Nephron progenitor cell (in vitro differentiated cells): ENCODE results near the gene TNRC6B.

Experiments
- DNase-seq: peaks from one replicate; pipeline ENCODE4 v3.0.0; 2021
- H3K27ac Mint-ChIP-seq: 2 replicates; pipeline ENCODE4 v1.8.0; 2021; ENCODE audit warnings: mild to moderate bottlenecking, moderate library complexity, mixed read lengths
- H3K27me3 Mint-ChIP-seq: 2 replicates; pipeline ENCODE4 v1.8.0; 2021; ENCODE audit warnings: mild to moderate bottlenecking, low read depth, mixed read lengths; ENCODE audit not compliant: poor library complexity
- H3K36me3 Mint-ChIP-seq: 2 replicates; pipeline ENCODE4 v1.8.0; 2021; ENCODE audit warnings: low read depth, mixed read lengths
- H3K4me1 Mint-ChIP-seq: 2 replicates; pipeline ENCODE4 v1.8.0; 2021; ENCODE audit warnings: mixed read lengths
- H3K4me3 Mint-ChIP-seq: 2 replicates; pipeline ENCODE4 v1.8.0; 2021; ENCODE audit warnings: mild to moderate bottlenecking, moderate library complexity, mixed read lengths
- H3K9me3 Mint-ChIP-seq: 2 replicates; pipeline ENCODE4 v1.8.0; 2021; ENCODE audit warnings: mild to moderate bottlenecking, moderate library complexity, mixed read lengths
- TF ChIP-seq, protein P1 (sequence below): fragments of 200-600 bp; sonication (generic); IDR thresholded peaks from 2 replicates; pipeline ENCODE4 v1.5.0; 2021; ENCODE audit warnings: antibody characterized with exemption

Gene TNRC6B

GRCh38 chr22:40334899-40335298, 157.2 kb downstream of the TNRC6B start:
- H3K36me3 Mint-ChIP-seq = peaks cover 38% of the 10 kb centered on the region
- no peaks in the 10 kb centered on the region for H3K9me3 Mint-ChIP-seq
- DNase-seq = no peak
- TF ChIP-seq, protein P1, sequence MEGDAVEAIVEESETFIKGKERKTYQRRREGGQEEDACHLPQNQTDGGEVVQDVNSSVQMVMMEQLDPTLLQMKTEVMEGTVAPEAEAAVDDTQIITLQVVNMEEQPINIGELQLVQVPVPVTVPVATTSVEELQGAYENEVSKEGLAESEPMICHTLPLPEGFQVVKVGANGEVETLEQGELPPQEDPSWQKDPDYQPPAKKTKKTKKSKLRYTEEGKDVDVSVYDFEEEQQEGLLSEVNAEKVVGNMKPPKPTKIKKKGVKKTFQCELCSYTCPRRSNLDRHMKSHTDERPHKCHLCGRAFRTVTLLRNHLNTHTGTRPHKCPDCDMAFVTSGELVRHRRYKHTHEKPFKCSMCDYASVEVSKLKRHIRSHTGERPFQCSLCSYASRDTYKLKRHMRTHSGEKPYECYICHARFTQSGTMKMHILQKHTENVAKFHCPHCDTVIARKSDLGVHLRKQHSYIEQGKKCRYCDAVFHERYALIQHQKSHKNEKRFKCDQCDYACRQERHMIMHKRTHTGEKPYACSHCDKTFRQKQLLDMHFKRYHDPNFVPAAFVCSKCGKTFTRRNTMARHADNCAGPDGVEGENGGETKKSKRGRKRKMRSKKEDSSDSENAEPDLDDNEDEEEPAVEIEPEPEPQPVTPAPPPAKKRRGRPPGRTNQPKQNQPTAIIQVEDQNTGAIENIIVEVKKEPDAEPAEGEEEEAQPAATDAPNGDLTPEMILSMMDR = no peak
- H3K4me3 Mint-ChIP-seq = no peak overlapping the region
- peak overlapping the region; percentile 20 for H3K27ac Mint-ChIP-seq
- no peaks in the 10 kb centered on the region for H3K27me3 Mint-ChIP-seq
- H3K4me1 Mint-ChIP-seq = peaks cover 49% of the 10 kb centered on the region

DNA sequence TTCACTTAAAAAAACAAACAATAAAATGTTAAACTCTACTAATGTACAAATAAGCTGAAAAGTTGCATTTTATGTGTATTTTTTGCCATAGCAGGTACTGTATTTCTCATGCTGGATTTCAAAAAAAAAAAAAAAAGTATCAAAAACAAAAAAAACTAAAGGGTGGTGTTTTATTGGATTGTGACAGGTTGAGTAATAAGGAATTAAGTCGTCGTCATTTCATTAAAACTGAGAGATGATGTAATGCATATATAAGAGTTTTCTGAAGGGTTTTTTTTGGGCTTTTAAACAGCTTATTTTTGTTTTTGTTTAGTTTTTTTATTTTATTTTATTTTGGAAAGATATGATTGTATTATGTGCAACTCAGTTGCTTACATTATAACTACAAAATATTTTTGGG, 157.6 kb downstream of the TNRC6B start:
- DNase-seq = no peak
- H3K9me3 Mint-ChIP-seq = no peaks in the 10 kb centered on the region
- no peak overlapping the region for H3K4me3 Mint-ChIP-seq
- H3K4me1 Mint-ChIP-seq = peaks cover 45% of the 10 kb centered on the region
- TF ChIP-seq, protein P1 = no peak
- H3K27me3 Mint-ChIP-seq = no peaks in the 10 kb centered on the region
- H3K27ac Mint-ChIP-seq = no peak overlapping the region
- peaks cover 34% of the 10 kb centered on the region for H3K36me3 Mint-ChIP-seq

- DNase-seq = no peak
- Mint-ChIP-seq H3K4me1 (peaks cover 4% of the 10 kb centered on the region), H3K27ac (no peak overlapping the region), H3K36me3 (peaks cover 16% of the 10 kb centered on the region), H3K4me3 (no peak overlapping the region), H3K27me3 (peaks cover 6% of the 10 kb centered on the region), H3K9me3 (no peaks in the 10 kb centered on the region)
- TF ChIP-seq, protein P1 = no peak
Measured at GRCh38 chr22:40340044-40340443, 162.3 kb downstream of the TNRC6B start.

DNA sequence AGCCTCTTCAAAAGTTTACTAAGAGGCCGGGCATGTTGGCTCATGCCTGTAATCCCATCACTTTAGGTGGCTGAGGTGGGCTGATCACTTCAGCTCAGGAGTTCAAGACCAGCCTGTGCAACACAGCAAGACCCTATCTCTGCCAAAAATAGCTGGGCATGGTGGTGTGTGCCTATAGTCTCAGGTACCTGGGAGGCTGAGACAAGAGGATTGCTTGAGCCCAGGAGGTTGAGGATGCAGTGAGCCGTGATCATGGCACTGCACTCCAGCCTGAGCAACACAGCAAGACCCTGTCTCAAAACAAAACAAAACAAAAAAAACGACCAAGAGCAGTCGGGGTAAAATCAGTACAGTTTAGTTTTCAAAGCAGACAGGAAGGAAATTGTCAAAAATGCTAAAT, 163.9 kb downstream of the TNRC6B start:
- Mint-ChIP-seq H3K27ac (no peak overlapping the region), H3K36me3 (peaks cover 7% of the 10 kb centered on the region), H3K4me1 (peaks cover 4% of the 10 kb centered on the region), H3K4me3 (no peak overlapping the region), H3K27me3 (peaks cover 8% of the 10 kb centered on the region), H3K9me3 (no peaks in the 10 kb centered on the region)
- DNase-seq = no peak
- TF ChIP-seq, protein P1 = no peak

DNA sequence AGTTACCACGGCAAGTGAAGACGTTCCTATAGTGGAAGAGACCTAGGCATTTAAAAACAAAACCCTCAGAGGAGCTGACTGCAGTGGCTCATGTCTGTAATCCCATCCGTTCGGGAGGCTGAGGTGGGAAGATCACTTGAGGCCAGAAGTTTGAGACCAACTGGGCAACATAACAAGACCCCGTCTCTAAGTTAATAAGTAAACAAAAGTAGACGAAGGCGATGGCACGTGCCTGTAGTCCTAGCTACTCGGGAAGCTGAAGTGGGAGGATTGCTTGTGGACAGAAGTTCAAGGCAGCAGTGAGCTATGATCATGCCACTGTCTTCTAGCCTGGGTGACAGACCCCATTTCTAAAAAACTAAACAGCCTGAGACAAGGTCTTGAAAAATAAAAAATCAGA, 164.8 kb downstream of the TNRC6B start:
- Mint-ChIP-seq H3K27me3 (peaks cover 8% of the 10 kb centered on the region), H3K27ac (peak overlapping the region; percentile 52), H3K4me1 (peaks cover 12% of the 10 kb centered on the region), H3K9me3 (no peaks in the 10 kb centered on the region), H3K4me3 (no peak overlapping the region), H3K36me3 (peaks cover 7% of the 10 kb centered on the region)
- TF ChIP-seq, protein P1 = no peak
- DNase-seq = no peak

GRCh38 chr22:40345271-40345670, 167.5 kb downstream of the TNRC6B start:
- Mint-ChIP-seq H3K36me3 (peaks cover 16% of the 10 kb centered on the region), H3K4me1 (peaks cover 27% of the 10 kb centered on the region), H3K9me3 (no peaks in the 10 kb centered on the region), H3K27ac (no peak overlapping the region), H3K4me3 (peak overlapping the region; percentile 98), H3K27me3 (peaks cover 8% of the 10 kb centered on the region)
- TF ChIP-seq, protein P1 = no peak
- DNase-seq = no peak
